H9 (cell line): ENCODE results near the gene FAM210A. TPM values are rescaled to one million over a fixed set of nuclear protein-coding genes. Genes with fewer than 3 reads are reported as not detected.

Experiments
- DNase-seq: peaks from one replicate; pipeline ENCODE4 v3.0.0-alpha.2; 2017
- H2AFZ ChIP-seq: one replicate; pipeline ENCODE4 v1.6.1; 2013; ENCODE audit warnings: mild to moderate bottlenecking, low read length, control low read depth, moderate library complexity
- H2AK5ac ChIP-seq: 2 replicates; pipeline ENCODE4 v1.6.1; 2013; ENCODE audit warnings: low read length, control low read depth, mixed read lengths; ENCODE audit not compliant: insufficient read length
- H2BK120ac ChIP-seq: one replicate; pipeline ENCODE4 v1.6.1; 2013; ENCODE audit warnings: low read depth, mild to moderate bottlenecking, low read length, control low read depth, inconsistent platforms; ENCODE audit not compliant: poor library complexity, severe bottlenecking
- H2BK12ac ChIP-seq: 2 replicates; pipeline ENCODE4 v1.6.1; 2013; ENCODE audit warnings: low read length, control low read depth, mixed read lengths, low read depth; ENCODE audit not compliant: insufficient read length
- H2BK15ac ChIP-seq: 2 replicates; pipeline ENCODE4 v1.6.1; 2013; ENCODE audit warnings: low read depth, low read length, control low read depth
- H2BK20ac ChIP-seq: one replicate; pipeline ENCODE4 v1.6.1; 2013; ENCODE audit warnings: low read depth, mild to moderate bottlenecking, low read length, control low read depth, inconsistent platforms; ENCODE audit not compliant: poor library complexity, severe bottlenecking
- H2BK5ac ChIP-seq: 2 replicates; pipeline ENCODE4 v1.6.1; 2013; ENCODE audit warnings: low read length, control low read depth, mixed read lengths; ENCODE audit not compliant: insufficient read length
- H3K14ac ChIP-seq: 2 replicates; pipeline ENCODE4 v1.6.1; 2013; ENCODE audit warnings: low read length, control low read depth; ENCODE audit not compliant: insufficient read depth
- H3K18ac ChIP-seq: 2 replicates; pipeline ENCODE4 v1.6.1; 2013; ENCODE audit warnings: low read depth, mild to moderate bottlenecking, mixed read lengths, low read length, control low read depth; ENCODE audit not compliant: insufficient read length
- H3K23ac ChIP-seq: 2 replicates; pipeline ENCODE4 v1.6.1; 2013; ENCODE audit warnings: low read length, control low read depth, mixed read lengths, low read depth; ENCODE audit not compliant: insufficient read length
- H3K23me2 ChIP-seq: 2 replicates; pipeline ENCODE4 v1.6.1; 2013; ENCODE audit warnings: low read depth, mild to moderate bottlenecking, mixed read lengths, low read length, control low read depth; ENCODE audit not compliant: insufficient read length, poor library complexity, severe bottlenecking
- H3K27ac ChIP-seq: 2 replicates; pipeline ENCODE4 v1.5.1; 2013; ENCODE audit warnings: low read length, control low read depth, mixed read lengths, low read depth; ENCODE audit not compliant: insufficient read length
- H3K27me3 ChIP-seq: 2 replicates; pipeline ENCODE4 v1.6.1; 2013; ENCODE audit warnings: low read length, control low read depth, inconsistent platforms; ENCODE audit not compliant: insufficient read depth
- H3K4ac ChIP-seq: 2 replicates; pipeline ENCODE4 v1.6.1; 2013; ENCODE audit warnings: low read depth, mild to moderate bottlenecking, control low read depth, inconsistent platforms, low read length, moderate library complexity
- H3K4me1 ChIP-seq: 2 replicates; pipeline ENCODE4 v1.6.1; 2013; ENCODE audit warnings: low read length, control low read depth, inconsistent platforms; ENCODE audit not compliant: insufficient read depth
- H3K4me2 ChIP-seq: 2 replicates; pipeline ENCODE4 v1.6.1; 2013; ENCODE audit warnings: low read length, control low read depth, mixed read lengths; ENCODE audit not compliant: insufficient read length, insufficient read depth
- H3K56ac ChIP-seq: 2 replicates; pipeline ENCODE4 v1.6.1; 2013; ENCODE audit warnings: low read depth, mild to moderate bottlenecking, mixed read lengths, low read length, control low read depth; ENCODE audit not compliant: insufficient read length
- H3K79me1 ChIP-seq: 2 replicates; pipeline ENCODE4 v1.6.1; 2013; ENCODE audit warnings: low read depth, mild to moderate bottlenecking, moderate library complexity, low read length, control low read depth, inconsistent platforms; ENCODE audit not compliant: insufficient read depth, poor library complexity, severe bottlenecking
- H3K79me2 ChIP-seq: 2 replicates; pipeline ENCODE4 v1.6.1; 2013; ENCODE audit warnings: low read length, control low read depth, inconsistent platforms; ENCODE audit not compliant: insufficient read depth
- H3K9ac ChIP-seq: 2 replicates; pipeline ENCODE4 v1.6.1; 2013; ENCODE audit warnings: low read length, control low read depth, mixed read lengths; ENCODE audit not compliant: insufficient read length; ENCODE audit errors: extremely low read depth
- H3K9me3 ChIP-seq: one replicate; pipeline ENCODE4 v1.6.1; 2013; ENCODE audit warnings: low read depth, low read length, inconsistent platforms; ENCODE audit not compliant: control insufficient read depth
- H3T11ph ChIP-seq: one replicate; pipeline ENCODE4 v1.6.1; 2013; ENCODE audit warnings: mild to moderate bottlenecking, low read length, control low read depth, inconsistent platforms
- H4K20me1 ChIP-seq: one replicate; pipeline ENCODE4 v1.6.1; 2013; ENCODE audit not compliant: control insufficient read depth, insufficient read length, insufficient read depth
- H4K5ac ChIP-seq: 2 replicates; pipeline ENCODE4 v1.6.1; 2013; ENCODE audit warnings: low read depth, mild to moderate bottlenecking, mixed read lengths, low read length, control low read depth; ENCODE audit not compliant: insufficient read length
- H4K8ac ChIP-seq: replicated peaks from 2 replicates; pipeline ENCODE4 v1.6.1; 2013; ENCODE audit warnings: low read length, control low read depth, mixed read lengths, low read depth; ENCODE audit not compliant: insufficient read length
- H4K91ac ChIP-seq: 2 replicates; pipeline ENCODE4 v1.6.1; 2013; ENCODE audit warnings: low read depth, mild to moderate bottlenecking, moderate library complexity, mixed read lengths, low read length, control low read depth; ENCODE audit not compliant: insufficient read length
- H3K27ac Mint-ChIP-seq, 3 experiments: 2 replicates in 2 of 3; 3 replicates in 1 of 3; pipeline ENCODE4 v1.8.0; 2020 to 2021; ENCODE audit warnings: mixed read lengths in 3 of 3, mild to moderate bottlenecking in 1 of 3, moderate library complexity in 1 of 3
- H3K27me3 Mint-ChIP-seq: 2 replicates; pipeline ENCODE4 v1.8.0; 2021; ENCODE audit warnings: low read depth, mild to moderate bottlenecking, moderate library complexity, mixed read lengths
- H3K36me3 Mint-ChIP-seq, 3 experiments: 2 replicates in 2 of 3; 3 replicates in 1 of 3; pipeline ENCODE4 v1.8.0; 2020 to 2021; ENCODE audit warnings: low read depth in 3 of 3, mixed read lengths in 3 of 3; ENCODE audit not compliant: insufficient read depth in 1 of 3
- H3K4me1 Mint-ChIP-seq, 2 experiments: 2 replicates each; pipeline ENCODE4 v1.8.0; 2020; ENCODE audit warnings: mixed read lengths in 2 of 2
- H3K4me3 Mint-ChIP-seq, 2 experiments: 2 replicates in 1 of 2; 3 replicates in 1 of 2; pipeline ENCODE4 v1.8.0; 2020 to 2021; ENCODE audit warnings: mild to moderate bottlenecking in 2 of 2, mixed read lengths in 2 of 2, moderate library complexity in 1 of 2
- H3K9me3 Mint-ChIP-seq, 2 experiments: 2 replicates in 1 of 2; 3 replicates in 1 of 2; pipeline ENCODE4 v1.8.0; 2020; ENCODE audit warnings: mild to moderate bottlenecking in 2 of 2, mixed read lengths in 2 of 2, moderate library complexity in 1 of 2
- CTCF ChIP-seq: fragments of 200-600 bp; sonication (generic); conservative IDR thresholded peaks from 3 replicates; pipeline ENCODE4 v1.8.0; 2021; ENCODE audit warnings: antibody characterized with exemption, mild to moderate bottlenecking
- WGBS: extraction: QIAGEN DNeasy Blood & Tissue Kit; methylation state at CpG from one replicate; pipeline ENCODE4 v1.1.7; 2013; ENCODE audit warnings: missing lambda C conversion rate, low lambda C conversion rate, mixed read lengths; ENCODE audit not compliant: insufficient read length; ENCODE audit errors: extremely low coverage; 5-methylcytosine and 5-hydroxymethylcytosine counted together
- total RNA-seq: library from RNA; stranded (reverse); gene quantifications from 2 replicates; pipeline ENCODE4 v1.2.1, GENCODE V29; 2021

FAM210A gene
- total RNA-seq, 1 experiment from 2014 or later = 22.5 TPM

GRCh38 chr18:13625843-13626543 lies 100.4 kb downstream of the FAM210A start:
- Histone ChIP-seq H3K4me1 (no peaks in the 10 kb centered on the region), H3K27ac (no peak overlapping the region), H3K9ac (no peak overlapping the region), H3K56ac (no peak overlapping the region), H4K91ac (no peak overlapping the region), H3K18ac (no peak overlapping the region), H4K20me1 (no peaks in the 10 kb centered on the region), H3K79me1 (no peaks in the 10 kb centered on the region), H2BK5ac (no peak overlapping the region), H3K9me3 (no peaks in the 10 kb centered on the region), H4K8ac (no peak overlapping the region), H2BK20ac (no peak overlapping the region), H3K23me2 (no peaks in the 10 kb centered on the region), H2AFZ (no peak overlapping the region), H3K4ac (no peak overlapping the region), H3K23ac (no peak overlapping the region), H4K5ac (no peak overlapping the region), H2BK120ac (no peak overlapping the region), H3K79me2 (no peaks in the 10 kb centered on the region), H3K14ac (no peak overlapping the region; the same call in 1 of the 2 replicates), H3T11ph (no peak overlapping the region), H3K4me2 (no peak overlapping the region), H2AK5ac (no peak overlapping the region), H2BK15ac (no peak overlapping the region), H3K27me3 (no peaks in the 10 kb centered on the region), H2BK12ac (no peak overlapping the region)
- DNase-seq = no peak
- Mint-ChIP-seq H3K36me3 (no peaks in the 10 kb centered on the region), H3K27ac (no peak overlapping the region; a peak in 1 of 7 replicates), H3K9me3 (no peaks in the 10 kb centered on the region), H3K27me3 (no peaks in the 10 kb centered on the region; the same call in 1 of the 2 replicates), H3K4me1 (peaks cover 8 to 11% of the 10 kb centered on the region in 2 experiments), H3K4me3 (no peak overlapping the region)
- no peak for TF ChIP-seq CTCF
- WGBS = no CpG with 5 or more reads among the region's 8 CpGs
